HEK293 (cell line): Measurements from ENCODE around the gene NEK2.
A peak's percentile ranks its signal among the peaks of the same experiment; 100 is the strongest.

Experiments used
- ATF2 ChIP-seq: fragments of 450-650 bp; formaldehyde crosslinking; IDR thresholded peaks from 2 replicates; pipeline ENCODE4 v1.5.1; 2016; ENCODE audit warnings: missing biosample characterization, missing genetic modification characterization, low read depth
- EGR2 ChIP-seq: fragments of 450-650 bp; formaldehyde crosslinking; IDR thresholded peaks from 2 replicates; pipeline ENCODE4 v1.5.1; 2016; ENCODE audit warnings: low read depth, missing biosample characterization, missing genetic modification characterization
- HIC1 ChIP-seq: fragments of 450-650 bp; formaldehyde crosslinking; IDR thresholded peaks from 2 replicates; pipeline ENCODE4 v1.5.1; 2016; ENCODE audit warnings: missing biosample characterization, missing genetic modification characterization
- INSM2 ChIP-seq: fragments of 450-650 bp; formaldehyde crosslinking; IDR thresholded peaks from 2 replicates; pipeline ENCODE4 v1.5.1; 2016; ENCODE audit warnings: missing biosample characterization, missing genetic modification characterization
- KLF9 ChIP-seq: fragments of 450-650 bp; formaldehyde crosslinking; IDR thresholded peaks from 2 replicates; pipeline ENCODE4 v1.5.1; 2016; ENCODE audit warnings: missing biosample characterization, missing genetic modification characterization, low read depth
- REPIN1 ChIP-seq: fragments of 450-650 bp; formaldehyde crosslinking; IDR thresholded peaks from 2 replicates; pipeline ENCODE4 v1.5.1; 2017; ENCODE audit warnings: missing biosample characterization, missing genetic modification characterization, low read depth
- SCRT1 ChIP-seq: fragments of 450-650 bp; formaldehyde crosslinking; IDR thresholded peaks from 2 replicates; pipeline ENCODE4 v1.5.1; 2016; ENCODE audit warnings: missing biosample characterization, missing genetic modification characterization, borderline replicate concordance
- SP3 ChIP-seq: fragments of 450-650 bp; formaldehyde crosslinking; IDR thresholded peaks from 2 replicates; pipeline ENCODE4 v1.5.1; 2016; ENCODE audit warnings: missing biosample characterization, missing genetic modification characterization
- SP7 ChIP-seq: fragments of 450-650 bp; formaldehyde crosslinking; IDR thresholded peaks from 2 replicates; pipeline ENCODE4 v1.5.1; 2016; ENCODE audit warnings: missing biosample characterization, missing genetic modification characterization
- TRIM28 ChIP-seq: IDR thresholded peaks from 2 replicates; pipeline ENCODE4 v1.6.1; 2011; ENCODE audit warnings: low read length, control low read depth, borderline replicate concordance
- WT1 ChIP-seq: fragments of 450-650 bp; formaldehyde crosslinking; IDR thresholded peaks from 2 replicates; pipeline ENCODE4 v1.5.1; 2016; ENCODE audit warnings: missing biosample characterization, missing genetic modification characterization
- ZBTB7A ChIP-seq: fragments of 450-650 bp; formaldehyde crosslinking; IDR thresholded peaks from 2 replicates; pipeline ENCODE4 v1.5.1; 2016; ENCODE audit warnings: low read depth, missing biosample characterization, missing genetic modification characterization
- ZNF148 ChIP-seq: fragments of 450-650 bp; formaldehyde crosslinking; IDR thresholded peaks from 2 replicates; pipeline ENCODE4 v1.5.0; 2017; ENCODE audit warnings: missing biosample characterization, missing genetic modification characterization, borderline replicate concordance
- ZNF157 ChIP-seq: fragments of 450-650 bp; formaldehyde crosslinking; IDR thresholded peaks from 2 replicates; pipeline ENCODE4 v1.5.1; 2016; ENCODE audit warnings: missing biosample characterization, missing genetic modification characterization
- ZNF19 ChIP-seq: fragments of 450-650 bp; formaldehyde crosslinking; IDR thresholded peaks from 2 replicates; pipeline ENCODE4; 2016; ENCODE audit warnings: missing biosample characterization, missing genetic modification characterization, low read depth
- ZNF366 ChIP-seq: fragments of 450-650 bp; formaldehyde crosslinking; conservative IDR thresholded peaks from 2 replicates; pipeline ENCODE4 v1.5.1; 2016; ENCODE audit warnings: missing biosample characterization, missing genetic modification characterization
- ZNF488 ChIP-seq: fragments of 450-650 bp; formaldehyde crosslinking; IDR thresholded peaks from 2 replicates; pipeline ENCODE4 v1.5.1; 2016; ENCODE audit warnings: missing biosample characterization, missing genetic modification characterization
- ZNF501 ChIP-seq: fragments of 450-650 bp; formaldehyde crosslinking; IDR thresholded peaks from 2 replicates; pipeline ENCODE4 v1.5.1; 2016; ENCODE audit warnings: missing biosample characterization, missing genetic modification characterization
- ZNF518A ChIP-seq: fragments of 450-650 bp; formaldehyde crosslinking; conservative IDR thresholded peaks from 2 replicates; pipeline ENCODE4 v1.5.1; 2016; ENCODE audit warnings: low read depth, missing biosample characterization, missing genetic modification characterization
- ZNF544 ChIP-seq: fragments of 450-650 bp; formaldehyde crosslinking; IDR thresholded peaks from 2 replicates; pipeline ENCODE4 v1.5.0; 2017; ENCODE audit warnings: missing biosample characterization, missing genetic modification characterization
- ZNF776 ChIP-seq: fragments of 450-650 bp; formaldehyde crosslinking; IDR thresholded peaks from 2 replicates; pipeline ENCODE4 v1.5.0; 2017; ENCODE audit warnings: missing biosample characterization, missing genetic modification characterization, borderline replicate concordance
- ZNF777 ChIP-seq: fragments of 450-650 bp; formaldehyde crosslinking; IDR thresholded peaks from 2 replicates; pipeline ENCODE4 v1.5.1; 2017; ENCODE audit warnings: missing biosample characterization, missing genetic modification characterization, borderline replicate concordance
- ZNF791 ChIP-seq: fragments of 450-650 bp; formaldehyde crosslinking; IDR thresholded peaks from 2 replicates; pipeline ENCODE4 v1.5.1; 2016; ENCODE audit warnings: missing biosample characterization, missing genetic modification characterization
- ZSCAN23 ChIP-seq: fragments of 450-650 bp; formaldehyde crosslinking; IDR thresholded peaks from 2 replicates; pipeline ENCODE4 v1.5.1; 2016; ENCODE audit warnings: missing biosample characterization, missing genetic modification characterization
- ZXDB ChIP-seq: fragments of 450-650 bp; formaldehyde crosslinking; IDR thresholded peaks from 2 replicates; pipeline ENCODE4 v1.5.1; 2016; ENCODE audit warnings: missing biosample characterization, missing genetic modification characterization

The NEK2 gene

GRCh38 chr1:211676106-211676583 is 724 bp upstream of the NEK2 start (continued):
- TF ChIP-seq ZNF148 (no peak), EGR2 (tag by site-specific recombination) (no peak), ZBTB7A (tag by site-specific recombination) (no peak), ZNF776 (tag by site-specific recombination) (no peak), ZNF518A (tag by site-specific recombination) (no peak), INSM2 (no peak), TRIM28 (no peak), ZNF501 (tag by site-specific recombination) (0 out of 2 replicates have a peak, but pooled peaks have one; percentile 20), ZSCAN23 (tag by site-specific recombination) (0 out of 2 replicates have a peak, but pooled peaks have one; percentile 4), ZNF19 (tag by site-specific recombination) (no peak), ATF2 (tag by site-specific recombination) (no peak), WT1 (tag by site-specific recombination) (0 out of 2 replicates have a peak, but pooled peaks have one; percentile 3), REPIN1 (tag by site-specific recombination) (no peak), ZNF791 (no peak), ZNF366 (tag by site-specific recombination) (0 out of 2 replicates have a peak, but pooled peaks have one; percentile 1), HIC1 (peak; percentile 77; the same call in 1 of the 2 replicates), SP3 (tag by site-specific recombination) (no peak; the same call in 1 of the 2 replicates), KLF9 (tag by site-specific recombination) (no peak), SCRT1 (tag by site-specific recombination) (no peak), ZNF488 (tag by site-specific recombination) (no peak), ZNF777 (tag by site-specific recombination) (no peak), ZNF157 (tag by site-specific recombination) (no peak), ZNF544 (no peak), ZXDB (tag by site-specific recombination) (no peak), SP7 (tag by site-specific recombination) (peak; percentile 42; the same call in 1 of the 2 replicates)
